IPS-15b (cell line): Measurements from ENCODE around the gene PLCB1.
"Not testable (repeated sequence)": the region's sequence is repeated elsewhere in the genome, so short reads cannot be mapped to it uniquely, and the experiment has no call there.

Experiments
- H3K27me3 ChIP-seq: one replicate; pipeline ENCODE4 v1.6.1; 2013; ENCODE audit warnings: low read length; ENCODE audit not compliant: control insufficient read depth, insufficient read depth
- H3K36me3 ChIP-seq: one replicate; pipeline ENCODE4 v1.6.1; 2013; ENCODE audit warnings: low read length; ENCODE audit not compliant: control insufficient read depth, insufficient read depth
- H3K4me1 ChIP-seq: one replicate; pipeline ENCODE4 v1.6.1; 2013; ENCODE audit warnings: mild to moderate bottlenecking, low read length; ENCODE audit not compliant: control insufficient read depth, insufficient read depth
- H3K4me3 ChIP-seq: one replicate; pipeline ENCODE4 v1.5.1; 2013; ENCODE audit warnings: low read depth, low read length
- H3K9ac ChIP-seq: one replicate; pipeline ENCODE4 v1.6.1; 2013; ENCODE audit warnings: low read depth, mild to moderate bottlenecking, low read length
- H3K9me3 ChIP-seq: one replicate; pipeline ENCODE4 v1.6.1; 2013; ENCODE audit warnings: mild to moderate bottlenecking, low read length; ENCODE audit not compliant: control insufficient read depth, insufficient read depth

The PLCB1 gene

GRCh38 chr20:8809107-8809953, 677.3 kb downstream of the PLCB1 start:
- H3K9ac ChIP-seq = no peak overlapping the region

GRCh38 chr20:8811801-8812594, 679.9 kb downstream of the PLCB1 start:
- H3K4me3 ChIP-seq = no peak overlapping the region
- no peaks in the 10 kb centered on the region for H3K9me3 ChIP-seq
- H3K27me3 ChIP-seq = no peaks in the 10 kb centered on the region
- H3K4me1 ChIP-seq = peaks cover 41% of the 10 kb centered on the region
- H3K36me3 ChIP-seq = no peaks in the 10 kb centered on the region
- H3K9ac ChIP-seq = peak overlapping the region; percentile 62

More at GRCh38 chr20:8809107-8809953, 677.3 kb downstream of the PLCB1 start:
- Histone ChIP-seq H3K4me1 (peaks cover 48% of the 10 kb centered on the region), H3K27me3 (no peaks in the 10 kb centered on the region), H3K4me3 (no peak overlapping the region), H3K9me3 (no peaks in the 10 kb centered on the region), H3K36me3 (no peaks in the 10 kb centered on the region)

- Histone ChIP-seq H3K36me3 (no peaks in the 10 kb centered on the region), H3K27me3 (no peaks in the 10 kb centered on the region), H3K4me1 (peaks cover 37% of the 10 kb centered on the region), H3K4me3 (no peak overlapping the region), H3K9me3 (no peaks in the 10 kb centered on the region), H3K9ac (no peak overlapping the region)
These were observed 680.8 kb downstream of the PLCB1 start for GRCh38 chr20:8812817-8813216.

- H3K27me3 ChIP-seq = no peaks in the 10 kb centered on the region
- H3K4me1 ChIP-seq = peaks cover 25% of the 10 kb centered on the region
- H3K4me3 ChIP-seq = no peak overlapping the region
- H3K9ac ChIP-seq = no peak overlapping the region
- H3K9me3 ChIP-seq = no peaks in the 10 kb centered on the region
- H3K36me3 ChIP-seq = no peaks in the 10 kb centered on the region
These were observed 683.1 kb downstream of the PLCB1 start for GRCh38 chr20:8815208-8815607.

- Histone ChIP-seq H3K9ac (no peak overlapping the region), H3K27me3 (no peaks in the 10 kb centered on the region), H3K4me1 (no peaks in the 10 kb centered on the region), H3K4me3 (no peak overlapping the region), H3K9me3 (no peaks in the 10 kb centered on the region), H3K36me3 (no peaks in the 10 kb centered on the region)
These were observed 697.2 kb downstream of the PLCB1 start for GRCh38 chr20:8829256-8829655.

- H3K4me1 ChIP-seq, H3K9ac ChIP-seq, H3K9me3 ChIP-seq, H3K27me3 ChIP-seq, H3K36me3 ChIP-seq, H3K4me3 ChIP-seq: not testable (repeated sequence)
These were observed 702.2 kb downstream of the PLCB1 start for GRCh38 chr20:8834294-8834693.

GRCh38 chr20:8834851-8835250, 702.8 kb downstream of the PLCB1 start:
- Histone ChIP-seq H3K4me1 (no peaks in the 10 kb centered on the region), H3K27me3 (no peaks in the 10 kb centered on the region), H3K4me3 (no peak overlapping the region), H3K9me3 (no peaks in the 10 kb centered on the region), H3K9ac (no peak overlapping the region), H3K36me3 (no peaks in the 10 kb centered on the region)

- no peaks in the 10 kb centered on the region for H3K4me1 ChIP-seq
- no peaks in the 10 kb centered on the region for H3K36me3 ChIP-seq
- no peak overlapping the region for H3K9ac ChIP-seq
- no peak overlapping the region for H3K4me3 ChIP-seq
- no peaks in the 10 kb centered on the region for H3K9me3 ChIP-seq
- no peaks in the 10 kb centered on the region for H3K27me3 ChIP-seq
These were observed 705.3 kb downstream of the PLCB1 start for GRCh38 chr20:8837396-8837795.

GRCh38 chr20:8842525-8842924, 710.5 kb downstream of the PLCB1 start:
- Histone ChIP-seq H3K36me3 (no peaks in the 10 kb centered on the region), H3K9me3 (no peaks in the 10 kb centered on the region), H3K27me3 (no peaks in the 10 kb centered on the region), H3K4me1 (no peaks in the 10 kb centered on the region), H3K4me3 (no peak overlapping the region), H3K9ac (no peak overlapping the region)

GRCh38 chr20:8844179-8844578, 712.1 kb downstream of the PLCB1 start:
- Histone ChIP-seq H3K9ac (no peak overlapping the region), H3K36me3 (no peaks in the 10 kb centered on the region), H3K4me3 (no peak overlapping the region), H3K4me1 (no peaks in the 10 kb centered on the region), H3K27me3 (no peaks in the 10 kb centered on the region), H3K9me3 (no peaks in the 10 kb centered on the region)

- Histone ChIP-seq H3K4me3 (no peak overlapping the region), H3K9ac (no peak overlapping the region), H3K9me3 (no peaks in the 10 kb centered on the region), H3K27me3 (no peaks in the 10 kb centered on the region), H3K36me3 (no peaks in the 10 kb centered on the region), H3K4me1 (peaks cover 7% of the 10 kb centered on the region)
These were observed 717.9 kb downstream of the PLCB1 start for GRCh38 chr20:8849990-8850389.

- H3K4me3 ChIP-seq = no peak overlapping the region
These were observed 719.4 kb downstream of the PLCB1 start for GRCh38 chr20:8851446-8851845.

More at GRCh38 chr20:8851446-8851845, 719.4 kb downstream of the PLCB1 start:
- Histone ChIP-seq H3K9ac (no peak overlapping the region), H3K4me1 (peaks cover 7% of the 10 kb centered on the region), H3K27me3 (no peaks in the 10 kb centered on the region), H3K9me3 (no peaks in the 10 kb centered on the region), H3K36me3 (no peaks in the 10 kb centered on the region)
